ENCODE results near the gene ABCC3.

ABCC3 gene

DNA sequence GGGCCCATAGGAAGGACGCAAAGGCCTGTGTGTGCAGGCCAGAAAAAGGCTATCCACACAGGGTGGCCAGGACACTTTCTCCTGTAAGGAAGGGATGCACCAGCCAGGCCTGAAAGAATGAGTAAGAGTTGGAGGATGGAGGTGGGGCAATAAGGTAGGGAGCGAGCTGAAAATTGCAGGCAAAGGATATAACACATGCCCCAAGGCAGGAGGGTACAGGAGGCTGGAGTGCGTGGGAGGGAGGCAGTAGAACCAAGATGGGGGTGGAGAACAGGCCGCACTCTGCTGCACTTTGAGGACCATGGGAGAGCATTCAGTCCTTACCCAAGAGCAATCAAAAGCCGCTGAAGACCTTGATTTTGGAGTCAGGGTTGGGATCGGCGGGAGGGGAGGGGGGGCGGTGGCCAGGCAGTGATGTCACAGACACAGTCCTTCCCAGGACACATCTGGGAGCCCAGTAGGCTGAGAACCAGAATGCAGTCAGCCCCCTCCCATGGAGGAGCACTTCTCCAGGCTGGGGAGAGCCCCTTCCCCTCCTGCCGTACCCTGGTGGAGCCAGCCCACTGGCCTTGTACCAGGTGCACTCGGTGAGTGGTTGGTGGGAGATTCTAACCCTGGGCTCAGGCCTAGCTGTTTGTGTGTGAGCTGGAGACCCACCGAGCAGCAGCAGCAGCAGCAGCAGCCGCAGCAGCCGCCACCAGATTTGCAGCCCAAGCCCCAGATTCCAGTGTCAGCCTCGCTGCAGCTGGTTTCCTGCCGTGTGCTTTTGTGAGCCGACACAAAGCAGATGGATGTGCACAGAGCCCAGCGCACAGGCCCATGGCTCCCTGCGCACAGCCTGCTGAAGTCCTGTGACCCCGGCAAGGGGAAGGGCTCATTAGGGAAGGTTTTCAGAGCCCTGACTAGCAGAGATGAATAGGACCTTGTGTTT lies 55.5 kb downstream of the ABCC3 start:
- TF ChIP-seq, protein P1, sequence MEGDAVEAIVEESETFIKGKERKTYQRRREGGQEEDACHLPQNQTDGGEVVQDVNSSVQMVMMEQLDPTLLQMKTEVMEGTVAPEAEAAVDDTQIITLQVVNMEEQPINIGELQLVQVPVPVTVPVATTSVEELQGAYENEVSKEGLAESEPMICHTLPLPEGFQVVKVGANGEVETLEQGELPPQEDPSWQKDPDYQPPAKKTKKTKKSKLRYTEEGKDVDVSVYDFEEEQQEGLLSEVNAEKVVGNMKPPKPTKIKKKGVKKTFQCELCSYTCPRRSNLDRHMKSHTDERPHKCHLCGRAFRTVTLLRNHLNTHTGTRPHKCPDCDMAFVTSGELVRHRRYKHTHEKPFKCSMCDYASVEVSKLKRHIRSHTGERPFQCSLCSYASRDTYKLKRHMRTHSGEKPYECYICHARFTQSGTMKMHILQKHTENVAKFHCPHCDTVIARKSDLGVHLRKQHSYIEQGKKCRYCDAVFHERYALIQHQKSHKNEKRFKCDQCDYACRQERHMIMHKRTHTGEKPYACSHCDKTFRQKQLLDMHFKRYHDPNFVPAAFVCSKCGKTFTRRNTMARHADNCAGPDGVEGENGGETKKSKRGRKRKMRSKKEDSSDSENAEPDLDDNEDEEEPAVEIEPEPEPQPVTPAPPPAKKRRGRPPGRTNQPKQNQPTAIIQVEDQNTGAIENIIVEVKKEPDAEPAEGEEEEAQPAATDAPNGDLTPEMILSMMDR (IDR thresholded peaks at IDR 0.05; ENCODE audit: control extremely low read depth, extremely low read depth, low read depth, missing control alignments): no peak
- no peak for DNase-seq (ENCODE audit: extremely low spot score)
- POLR2A ChIA-PET: no interaction called here
- CTCF ChIA-PET: interaction anchor here (1.4 kb wide), 1 partner anchor 139 kb away, joined by 3 read pairs; no protein-coding TSS in a partner anchor

DNA sequence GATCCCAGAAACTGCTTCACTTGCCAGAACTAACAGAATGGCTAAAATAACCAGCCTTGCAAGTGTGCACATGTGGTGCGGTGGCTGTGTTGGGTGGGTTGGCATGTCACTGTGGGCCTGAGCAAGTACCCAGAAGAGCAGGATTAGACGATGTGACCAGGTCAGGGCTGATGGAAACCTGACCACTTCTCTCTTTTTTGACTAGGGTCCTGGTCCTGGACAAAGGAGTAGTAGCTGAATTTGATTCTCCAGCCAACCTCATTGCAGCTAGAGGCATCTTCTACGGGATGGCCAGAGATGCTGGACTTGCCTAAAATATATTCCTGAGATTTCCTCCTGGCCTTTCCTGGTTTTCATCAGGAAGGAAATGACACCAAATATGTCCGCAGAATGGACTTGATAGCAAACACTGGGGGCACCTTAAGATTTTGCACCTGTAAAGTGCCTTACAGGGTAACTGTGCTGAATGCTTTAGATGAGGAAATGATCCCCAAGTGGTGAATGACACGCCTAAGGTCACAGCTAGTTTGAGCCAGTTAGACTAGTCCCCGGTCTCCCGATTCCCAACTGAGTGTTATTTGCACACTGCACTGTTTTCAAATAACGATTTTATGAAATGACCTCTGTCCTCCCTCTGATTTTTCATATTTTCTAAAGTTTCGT lies 56.3 kb downstream of the ABCC3 start:
- CTCF ChIA-PET: interaction anchor here (0.9 to 1.4 kb wide), 4 partner anchors 11 to 140 kb away, joined by 3 to 4 read pairs (median 3); no protein-coding TSS in a partner anchor
- TF ChIP-seq, protein P1 (IDR thresholded peaks at IDR 0.05; ENCODE audit: control extremely low read depth, extremely low read depth, low read depth, missing control alignments): no peak
- POLR2A ChIA-PET: no interaction called here
- no peak for DNase-seq (ENCODE audit: extremely low spot score)

DNA sequence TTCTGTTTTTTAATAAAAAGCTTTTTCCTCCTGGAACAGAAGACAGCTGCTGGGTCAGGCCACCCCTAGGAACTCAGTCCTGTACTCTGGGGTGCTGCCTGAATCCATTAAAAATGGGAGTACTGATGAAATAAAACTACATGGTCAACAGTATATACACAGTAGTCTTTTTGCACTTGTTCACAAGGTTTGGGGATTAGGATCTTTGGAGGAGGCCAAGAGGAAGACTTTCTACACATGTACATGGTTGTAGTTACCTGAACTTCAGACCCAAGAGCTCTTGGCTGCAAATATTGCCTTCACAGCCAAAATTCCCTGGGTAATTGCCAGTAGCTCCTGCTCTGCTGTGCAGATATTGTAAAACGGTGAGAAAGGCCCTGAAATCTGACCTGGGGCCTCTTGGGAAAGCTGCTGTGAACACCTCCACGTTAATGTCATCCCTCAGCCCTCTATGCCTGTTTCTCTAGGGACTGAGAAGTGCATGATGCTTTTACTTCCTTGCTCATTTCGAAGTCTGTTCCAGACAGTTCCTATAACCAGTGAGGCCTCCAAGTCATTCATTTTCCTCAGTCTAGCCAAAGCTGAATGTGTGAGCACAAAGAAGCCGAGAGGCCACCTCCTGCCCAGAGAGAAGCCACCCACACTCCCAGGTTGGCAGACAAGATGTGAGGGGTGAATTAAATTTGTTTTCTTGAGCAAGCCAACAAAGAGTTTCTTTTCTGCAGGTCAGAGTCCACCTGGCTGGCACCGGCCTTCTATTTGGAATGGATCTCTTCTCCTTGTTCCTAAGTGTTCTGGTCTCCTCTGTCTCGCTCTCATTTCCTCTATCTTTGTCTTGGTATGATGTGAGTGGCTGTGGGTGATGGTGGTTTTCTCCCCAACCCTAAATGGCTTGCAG lies 57.1 kb downstream of the ABCC3 start:
- TF ChIP-seq, protein P1 (IDR thresholded peaks at IDR 0.05; ENCODE audit: control extremely low read depth, extremely low read depth, low read depth, missing control alignments): no peak
- CTCF ChIA-PET: interaction anchor here (0.7 to 1.5 kb wide), 6 partner anchors 11 to 213 kb away, joined by 3 to 4 read pairs (median 3); no protein-coding TSS in a partner anchor
- POLR2A ChIA-PET: no interaction called here
- no peak for DNase-seq (ENCODE audit: extremely low spot score)

DNA sequence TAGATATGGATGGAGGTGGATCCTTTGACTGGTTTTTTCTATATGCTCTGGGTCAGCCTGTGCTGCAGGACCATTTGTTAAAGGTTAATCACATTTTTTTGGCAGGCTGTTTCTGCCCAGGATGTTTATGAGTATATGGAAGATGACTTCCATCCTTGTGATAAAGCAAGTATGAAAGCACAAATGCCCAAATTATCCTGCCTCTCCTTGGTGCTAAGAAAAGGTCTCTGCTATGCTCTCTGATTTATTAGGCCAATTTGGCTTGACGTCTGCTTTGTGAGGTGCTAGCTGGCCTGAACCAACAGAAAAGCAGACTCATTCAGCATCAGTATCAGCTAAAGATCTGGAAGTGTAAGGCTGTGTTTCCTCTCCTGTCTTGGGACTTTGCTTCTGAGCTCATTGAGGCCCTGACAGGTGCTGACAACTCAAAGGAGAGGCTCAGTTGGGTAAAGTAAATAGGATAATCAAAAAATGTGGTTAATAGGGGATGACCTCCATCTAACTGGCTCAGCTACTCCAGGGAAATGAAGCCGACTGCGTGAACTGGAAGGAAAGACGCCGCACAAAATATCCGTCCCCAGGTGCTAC lies 57.9 kb downstream of the ABCC3 start:
- CTCF ChIA-PET: interaction anchor here (1.2 to 1.5 kb wide), 2 partner anchors 20 to 213 kb away, joined by 3 to 4 read pairs; no protein-coding TSS in a partner anchor

DNA sequence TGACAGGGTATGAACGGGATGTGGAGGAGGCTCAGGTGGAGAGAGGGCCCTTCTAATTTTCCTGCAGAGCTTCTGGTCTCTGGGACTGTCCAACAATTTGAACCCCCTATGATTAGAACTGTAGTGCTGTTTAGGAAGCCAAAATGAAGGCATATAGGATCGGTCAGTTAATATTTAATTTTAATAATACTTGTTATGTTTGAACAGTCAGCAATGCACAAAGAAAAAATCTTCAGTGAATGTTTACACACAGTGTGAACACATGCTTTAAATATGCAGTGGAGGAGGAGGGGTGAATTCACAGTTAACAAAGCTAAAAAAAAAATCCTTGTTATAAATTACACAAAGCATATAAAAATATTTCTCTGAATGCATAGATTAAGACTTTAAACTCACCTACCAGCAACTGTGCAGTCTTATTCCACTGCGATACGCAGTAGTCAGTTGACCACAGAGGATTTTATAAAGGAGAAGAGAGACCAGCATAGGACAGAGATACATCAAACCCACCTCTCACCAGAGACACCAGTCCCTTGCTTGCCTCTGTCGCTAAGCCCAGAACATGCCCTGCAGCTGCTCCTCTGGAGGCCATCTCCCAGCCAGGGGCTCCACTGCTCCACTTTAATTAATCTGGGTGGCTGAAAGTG lies 58.5 kb downstream of the ABCC3 start:
- CTCF ChIA-PET: interaction anchor here (1.2 to 1.5 kb wide), 3 partner anchors 21 to 214 kb away, joined by 3 to 5 read pairs (median 4); no protein-coding TSS in a partner anchor
- no peak for DNase-seq (ENCODE audit: extremely low spot score)
- POLR2A ChIA-PET: no interaction called here
- TF ChIP-seq, protein P1 (IDR thresholded peaks at IDR 0.05; ENCODE audit: control extremely low read depth, extremely low read depth, low read depth, missing control alignments): no peak

More for the DNA sequence above, 57.9 kb downstream of the ABCC3 start:
- no peak for DNase-seq (ENCODE audit: extremely low spot score)
- POLR2A ChIA-PET: no interaction called here
- TF ChIP-seq, protein P1 (IDR thresholded peaks at IDR 0.05; ENCODE audit: control extremely low read depth, extremely low read depth, low read depth, missing control alignments): no peak

Measured in GM10248 (cell line).